ENCODE results near the gene CYP24A1. TPM values are rescaled to one million over a fixed set of nuclear protein-coding genes. Genes with fewer than 3 reads are reported as not detected.

Gene CYP24A1
- total and polyA plus RNA-seq, 2 of the 8 experiments (the other 6 are each of a cell fraction or from before 2014, with no cell fraction given), result not detected

DNA sequence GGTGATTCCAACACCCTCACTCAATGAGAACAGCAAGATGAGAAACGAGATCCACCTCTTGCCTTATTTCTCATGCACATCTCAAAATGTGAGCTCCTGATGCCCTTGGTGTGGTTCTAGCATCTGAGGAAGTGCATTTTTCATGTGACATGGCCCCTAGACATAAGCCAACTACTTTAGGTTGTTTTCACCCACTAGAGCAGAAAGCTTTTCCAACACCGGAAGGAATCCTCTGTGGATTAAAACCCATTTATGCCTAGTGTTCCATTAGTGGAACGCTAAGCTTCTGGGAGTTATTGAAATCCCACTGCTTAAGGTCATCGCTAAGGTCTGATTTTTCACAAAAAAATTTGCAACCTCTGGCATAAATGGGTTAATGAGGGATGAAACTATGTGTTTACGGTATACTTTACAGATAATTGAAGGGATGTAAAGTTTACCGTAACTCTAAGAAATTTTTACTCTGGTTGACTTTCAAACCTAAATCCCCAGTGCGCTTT lies 24.0 kb downstream of the CYP24A1 start:
- Histone ChIP-seq H2BK12ac (ENCODE audit: low read depth, low read length) (no peak overlapping the region), H4K91ac (replicated peaks; ENCODE audit: insufficient read length, low read length) (no peak overlapping the region), H3K79me2 (ENCODE audit: control insufficient read depth in 1 of 2, insufficient read depth in 2 of 2, low read length in 2 of 2) (no peaks in the 10 kb centered on the region), H2BK120ac (replicated peaks; ENCODE audit: low read depth, low read length) (no peak overlapping the region), H3K79me1 (ENCODE audit: low read depth, low read length) (no peaks in the 10 kb centered on the region), H3K23ac (ENCODE audit: insufficient read length) (no peak overlapping the region), H4K5ac (ENCODE audit: insufficient read length, low read depth, low read length) (no peak overlapping the region), H3K27me3 (replicated peaks in 1 of 4; ENCODE audit: control insufficient read depth in 3 of 4, extremely low read depth in 1 of 4, insufficient read depth in 3 of 4, low read length in 3 of 4) (no peaks in the 10 kb centered on the region), H3K18ac (ENCODE audit: extremely low read depth, low read length) (no peak overlapping the region), H3K4me2 (ENCODE audit: insufficient read depth in 1 of 2, low read depth in 2 of 2, low read length in 2 of 2) (no peak overlapping the region), H3K23me2 (ENCODE audit: low read depth, low read length) (no peaks in the 10 kb centered on the region), H2BK20ac (ENCODE audit: low read length) (no peak overlapping the region), H3K36me3 (ENCODE audit: control insufficient read depth in 2 of 4, insufficient read depth in 4 of 4, low read length in 3 of 4) (no peaks in the 10 kb centered on the region), H4K20me1 (replicated peaks in 1 of 2; ENCODE audit: control insufficient read depth in 1 of 2, insufficient read depth in 2 of 2, low read length in 2 of 2) (no peaks in the 10 kb centered on the region), H3K14ac (ENCODE audit: insufficient read length) (no peak overlapping the region), H4K8ac (ENCODE audit: extremely low read depth, insufficient read depth, low read length) (no peak overlapping the region), H2BK15ac (ENCODE audit: low read length) (no peak overlapping the region), H3K56ac (replicated peaks; ENCODE audit: insufficient read length, low read depth, low read length) (no peak overlapping the region), H3K9ac (replicated peaks in 1 of 4; ENCODE audit: extremely low read depth in 1 of 4, low read depth in 3 of 4, low read length in 3 of 4) (no peak overlapping the region), H2AFZ (ENCODE audit: low read length) (no peak overlapping the region), H2BK5ac (ENCODE audit: low read depth, low read length) (no peak overlapping the region), H3K4me1 (replicated peaks in 1 of 4; ENCODE audit: control insufficient read depth in 3 of 4, insufficient read depth in 4 of 4, low read length in 3 of 4) (no peaks in the 10 kb centered on the region), H3K9me3 (ENCODE audit: insufficient read depth in 2 of 2, low read depth in 1 of 2, low read length in 1 of 2) (no peaks in the 10 kb centered on the region), H3K4ac (replicated peaks; ENCODE audit: insufficient read length, low read depth, low read length) (no peak overlapping the region), H3K4me3 (ENCODE audit: extremely low read depth in 1 of 4, insufficient read depth in 2 of 4, low read depth in 3 of 4, low read length in 4 of 4) (no peak overlapping the region), H2AK5ac (ENCODE audit: low read depth, low read length) (no peak overlapping the region), H3K27ac (ENCODE audit: low read depth, low read length) (no peak overlapping the region)
- no peak for FAIRE-seq
- ChIA-PET CTCF (ENCODE audit: partially characterized antibody) (interaction anchor here (0.6 to 4.2 kb wide), 2 partner anchors 46 to 50 kb away, joined by 3 to 16 read pairs; no protein-coding TSS in a partner anchor), POLR2A (ENCODE audit: partially characterized antibody) (no interaction called here)
- no peak for DNase-seq (ENCODE audit: low read depth in 1 of 2, low spot score in 2 of 2)
- whole genome bisulfite sequencing, 2 experiments (ENCODE audit: extremely low coverage in 1 of 2, insufficient coverage in 1 of 2, insufficient read length in 1 of 2, insufficient replicate concordance in 2 of 2, low coverage in 1 of 2, low lambda C conversion rate in 2 of 2, missing lambda C conversion rate in 1 of 2), result 90% methylated on average over 7 of the region's 7 CpGs; no CpG with 5 or more reads in 1 of the 2 experiments
- TF ChIP-seq, protein P1, sequence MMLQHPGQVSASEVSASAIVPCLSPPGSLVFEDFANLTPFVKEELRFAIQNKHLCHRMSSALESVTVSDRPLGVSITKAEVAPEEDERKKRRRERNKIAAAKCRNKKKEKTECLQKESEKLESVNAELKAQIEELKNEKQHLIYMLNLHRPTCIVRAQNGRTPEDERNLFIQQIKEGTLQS (IDR thresholded peaks at IDR 0.05; ENCODE audit: insufficient read depth, low read depth, low read length), result no peak
- no peak for TF ChIP-seq CREB1 (IDR thresholded peaks at IDR 0.05)
- no peak for TF ChIP-seq TCF12 (IDR thresholded peaks at IDR 0.05; ENCODE audit: low read depth, low read length)
- TF ChIP-seq, protein P2, sequence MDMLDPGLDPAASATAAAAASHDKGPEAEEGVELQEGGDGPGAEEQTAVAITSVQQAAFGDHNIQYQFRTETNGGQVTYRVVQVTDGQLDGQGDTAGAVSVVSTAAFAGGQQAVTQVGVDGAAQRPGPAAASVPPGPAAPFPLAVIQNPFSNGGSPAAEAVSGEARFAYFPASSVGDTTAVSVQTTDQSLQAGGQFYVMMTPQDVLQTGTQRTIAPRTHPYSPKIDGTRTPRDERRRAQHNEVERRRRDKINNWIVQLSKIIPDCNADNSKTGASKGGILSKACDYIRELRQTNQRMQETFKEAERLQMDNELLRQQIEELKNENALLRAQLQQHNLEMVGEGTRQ (IDR thresholded peaks at IDR 0.05; ENCODE audit: low read length), result no peak
- TF ChIP-seq CHD2 (IDR thresholded peaks at IDR 0.05; ENCODE audit: low read length), result no peak
- no peak for TF ChIP-seq CEBPB (IDR thresholded peaks at IDR 0.05; ENCODE audit: low read depth, low read length)
- TF ChIP-seq, protein P3, sequence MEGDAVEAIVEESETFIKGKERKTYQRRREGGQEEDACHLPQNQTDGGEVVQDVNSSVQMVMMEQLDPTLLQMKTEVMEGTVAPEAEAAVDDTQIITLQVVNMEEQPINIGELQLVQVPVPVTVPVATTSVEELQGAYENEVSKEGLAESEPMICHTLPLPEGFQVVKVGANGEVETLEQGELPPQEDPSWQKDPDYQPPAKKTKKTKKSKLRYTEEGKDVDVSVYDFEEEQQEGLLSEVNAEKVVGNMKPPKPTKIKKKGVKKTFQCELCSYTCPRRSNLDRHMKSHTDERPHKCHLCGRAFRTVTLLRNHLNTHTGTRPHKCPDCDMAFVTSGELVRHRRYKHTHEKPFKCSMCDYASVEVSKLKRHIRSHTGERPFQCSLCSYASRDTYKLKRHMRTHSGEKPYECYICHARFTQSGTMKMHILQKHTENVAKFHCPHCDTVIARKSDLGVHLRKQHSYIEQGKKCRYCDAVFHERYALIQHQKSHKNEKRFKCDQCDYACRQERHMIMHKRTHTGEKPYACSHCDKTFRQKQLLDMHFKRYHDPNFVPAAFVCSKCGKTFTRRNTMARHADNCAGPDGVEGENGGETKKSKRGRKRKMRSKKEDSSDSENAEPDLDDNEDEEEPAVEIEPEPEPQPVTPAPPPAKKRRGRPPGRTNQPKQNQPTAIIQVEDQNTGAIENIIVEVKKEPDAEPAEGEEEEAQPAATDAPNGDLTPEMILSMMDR (IDR thresholded peaks at IDR 0.05; ENCODE audit: control extremely low read depth in 1 of 3, insufficient read depth in 1 of 3, low read depth in 1 of 3, low read length in 3 of 3), result no peak
- TF ChIP-seq NANOG (IDR thresholded peaks at IDR 0.05; ENCODE audit: insufficient read depth, low read depth, low read length, poor library complexity, severe bottlenecking), result no peak
- no peak for TF ChIP-seq SAP30 (IDR thresholded peaks at IDR 0.05; ENCODE audit: insufficient read depth, insufficient replicate concordance, low read length)
- no peak for TF ChIP-seq BRCA1 (IDR thresholded peaks at IDR 0.05; ENCODE audit: low read depth, low read length)
